Activated CD8-positive, alpha-beta T cell treated with anti-CD3 and anti-CD28 coated beads for 36 hours (primary cell): ENCODE results near the gene HACD3. TPM values are rescaled to one million over a fixed set of nuclear protein-coding genes. Genes with fewer than 3 reads are reported as not detected.

Experiments used
- ATAC-seq: fragments of 200-7000 bp; cut with Tn5 transposase; one replicate; pipeline ENCODE4 v1.10.0; 2021; ENCODE audit warnings: mild to moderate bottlenecking, moderate library complexity
- CTCF ChIA-PET: fragments of 350-600 bp; sonication (Branson Sonifier 250); formaldehyde crosslinking; loops from one replicate; lab custom pipeline; 2021; ENCODE audit warnings: antibody characterized with exemption; lab: Charles Lee
- POLR2A ChIA-PET: fragments of 350-600 bp; sonication (Branson Sonifier 250); formaldehyde crosslinking; loops from one replicate; lab custom pipeline; 2021; ENCODE audit warnings: antibody characterized with exemption; lab: Charles Lee
- DNase-seq: peaks from one replicate; pipeline ENCODE4 v3.0.0-alpha.2; 2020
- H3K27ac Mint-ChIP-seq: one replicate; pipeline ENCODE4 v1.8.0; 2021; ENCODE audit warnings: mild to moderate bottlenecking, mixed read lengths
- H3K27me3 Mint-ChIP-seq: one replicate; pipeline ENCODE4 v1.8.0; 2021; ENCODE audit warnings: mixed read lengths
- H3K36me3 Mint-ChIP-seq: one replicate; pipeline ENCODE4 v1.8.0; 2021; ENCODE audit warnings: low read depth, mixed read lengths
- H3K4me1 Mint-ChIP-seq: one replicate; pipeline ENCODE4 v1.8.0; 2021; ENCODE audit warnings: low read depth, mixed read lengths
- H3K4me3 Mint-ChIP-seq: one replicate; pipeline ENCODE4 v1.8.0; 2021; ENCODE audit warnings: mild to moderate bottlenecking, moderate library complexity, mixed read lengths
- H3K9me3 Mint-ChIP-seq: one replicate; pipeline ENCODE4 v1.8.0; 2021; ENCODE audit warnings: mixed read lengths
- intact Hi-C: fragments of 100-400 bp; cut with micrococcal nuclease; formaldehyde crosslinking; loops from one replicate; pipeline ENCODE4 v1.10.0; 2022
- total RNA-seq, 2 experiments: library from RNA; stranded (reverse); gene quantifications; one replicate each; pipeline ENCODE4 v1.2.3, GENCODE V29; 2021
- TF ChIP-seq, protein P1 (sequence below): fragments of 200-600 bp; IDR thresholded peaks from one replicate; pipeline ENCODE4 v1.8.0; 2022; ENCODE audit warnings: antibody characterized with exemption, mild to moderate bottlenecking

The HACD3 gene, protein sequence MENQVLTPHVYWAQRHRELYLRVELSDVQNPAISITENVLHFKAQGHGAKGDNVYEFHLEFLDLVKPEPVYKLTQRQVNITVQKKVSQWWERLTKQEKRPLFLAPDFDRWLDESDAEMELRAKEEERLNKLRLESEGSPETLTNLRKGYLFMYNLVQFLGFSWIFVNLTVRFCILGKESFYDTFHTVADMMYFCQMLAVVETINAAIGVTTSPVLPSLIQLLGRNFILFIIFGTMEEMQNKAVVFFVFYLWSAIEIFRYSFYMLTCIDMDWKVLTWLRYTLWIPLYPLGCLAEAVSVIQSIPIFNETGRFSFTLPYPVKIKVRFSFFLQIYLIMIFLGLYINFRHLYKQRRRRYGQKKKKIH
- total RNA-seq = 10 to 100 TPM; 30.2 to 32.5 TPM

DNA sequence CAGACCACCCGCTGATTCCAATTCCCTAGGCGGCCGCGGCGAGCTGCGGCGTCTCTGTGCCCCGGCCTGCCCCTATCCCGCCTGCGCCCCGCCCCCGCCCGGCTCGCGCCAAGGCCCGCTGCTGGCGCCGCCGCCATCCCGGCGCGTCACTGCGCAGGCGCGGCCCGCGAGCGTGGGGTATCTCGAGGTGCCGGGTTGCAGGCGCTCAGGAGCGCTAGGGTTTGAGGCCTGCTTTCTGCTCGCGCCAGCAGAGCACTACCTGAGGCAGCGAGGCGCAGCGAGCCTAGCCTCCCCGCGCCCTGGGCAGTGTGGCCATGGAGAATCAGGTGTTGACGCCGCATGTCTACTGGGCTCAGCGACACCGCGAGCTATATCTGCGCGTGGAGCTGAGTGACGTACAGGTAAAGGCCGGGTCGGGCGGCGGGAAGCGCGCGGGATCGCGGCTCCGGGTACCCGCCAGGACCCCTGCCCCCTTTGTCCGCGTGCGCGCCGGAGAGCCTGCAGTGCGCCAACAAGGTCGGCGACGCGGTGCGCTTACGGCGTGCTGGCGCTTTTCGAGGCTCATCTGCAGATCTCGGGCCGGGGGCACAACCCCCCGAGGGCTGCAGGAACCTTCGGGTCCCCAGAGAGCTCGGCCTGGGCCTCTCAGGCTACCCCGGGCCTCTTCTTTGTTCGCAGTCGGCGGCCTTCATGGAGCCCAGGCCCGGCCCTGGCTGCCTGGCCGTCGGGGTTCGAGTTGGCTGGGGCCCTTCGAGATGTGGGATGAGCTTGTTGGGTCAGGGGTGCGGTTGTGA lies at the start of gene HACD3:
Gene HACD3 (plus strand): TSS at position 146 of the 794 bp plus-strand sequence. CDS start 169 bp downstream, at position 315.
- peak; percentile 97 for ATAC-seq
- TF ChIP-seq, protein P1, sequence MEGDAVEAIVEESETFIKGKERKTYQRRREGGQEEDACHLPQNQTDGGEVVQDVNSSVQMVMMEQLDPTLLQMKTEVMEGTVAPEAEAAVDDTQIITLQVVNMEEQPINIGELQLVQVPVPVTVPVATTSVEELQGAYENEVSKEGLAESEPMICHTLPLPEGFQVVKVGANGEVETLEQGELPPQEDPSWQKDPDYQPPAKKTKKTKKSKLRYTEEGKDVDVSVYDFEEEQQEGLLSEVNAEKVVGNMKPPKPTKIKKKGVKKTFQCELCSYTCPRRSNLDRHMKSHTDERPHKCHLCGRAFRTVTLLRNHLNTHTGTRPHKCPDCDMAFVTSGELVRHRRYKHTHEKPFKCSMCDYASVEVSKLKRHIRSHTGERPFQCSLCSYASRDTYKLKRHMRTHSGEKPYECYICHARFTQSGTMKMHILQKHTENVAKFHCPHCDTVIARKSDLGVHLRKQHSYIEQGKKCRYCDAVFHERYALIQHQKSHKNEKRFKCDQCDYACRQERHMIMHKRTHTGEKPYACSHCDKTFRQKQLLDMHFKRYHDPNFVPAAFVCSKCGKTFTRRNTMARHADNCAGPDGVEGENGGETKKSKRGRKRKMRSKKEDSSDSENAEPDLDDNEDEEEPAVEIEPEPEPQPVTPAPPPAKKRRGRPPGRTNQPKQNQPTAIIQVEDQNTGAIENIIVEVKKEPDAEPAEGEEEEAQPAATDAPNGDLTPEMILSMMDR = no peak
- no peaks in the 10 kb centered on the region for H3K9me3 Mint-ChIP-seq

DNA sequence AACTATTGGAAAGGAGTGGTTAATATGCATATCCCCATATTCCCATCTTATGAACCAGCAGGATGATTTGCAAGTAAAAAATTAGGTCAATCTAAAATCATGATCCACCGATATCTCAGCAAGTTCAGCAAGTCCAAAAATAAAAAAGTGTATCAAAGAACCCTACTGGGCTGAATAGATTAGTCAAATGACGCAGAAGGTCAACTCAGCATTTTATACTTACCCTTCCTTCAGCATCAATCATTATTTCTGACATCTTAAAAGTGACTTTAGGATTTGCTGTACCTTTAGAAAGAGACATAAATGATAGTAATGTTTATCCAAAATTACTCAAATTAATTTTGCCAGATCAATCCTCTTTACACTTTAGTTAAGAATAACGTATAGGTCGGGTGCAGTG lies 45.4 kb upstream of the HACD3 start:
- CTCF ChIA-PET = no interaction called here
- Mint-ChIP-seq H3K9me3 (no peaks in the 10 kb centered on the region), H3K4me3 (no peak overlapping the region), H3K27ac (no peak overlapping the region), H3K36me3 (peaks cover 39% of the 10 kb centered on the region), H3K4me1 (no peaks in the 10 kb centered on the region), H3K27me3 (no peaks in the 10 kb centered on the region)
- DNase-seq (no peak), ATAC-seq (no peak)
- POLR2A ChIA-PET = no interaction called here
- TF ChIP-seq, protein P1 = no peak
- intact Hi-C loops = no loop called here

More for the DNA sequence above, at the start of gene HACD3:
- H3K27me3 Mint-ChIP-seq = no peaks in the 10 kb centered on the region
- H3K27ac Mint-ChIP-seq = peak within 1 kb of the TSS; percentile 85
- ChIA-PET CTCF (interaction anchor here (0.8 to 1.6 kb wide), 3 partner anchors 14 to 42 kb away, joined by 3 to 5 read pairs (median 3); no protein-coding TSS in a partner anchor), POLR2A (interaction anchor here (0.9 to 2.1 kb wide), 12 partner anchors 14 to 543 kb away, joined by 3 to 9 read pairs (median 3); partner anchors contain the start of genes INTS14 and RNU5B-1)
- intact Hi-C loops = no loop called here
- peak; percentile 91 for DNase-seq
- peaks cover 12% of the 10 kb centered on the region for H3K36me3 Mint-ChIP-seq
- peak within 1 kb of the TSS; percentile 82 for H3K4me3 Mint-ChIP-seq
- peaks cover 38% of the 10 kb centered on the region for H3K4me1 Mint-ChIP-seq

DNA sequence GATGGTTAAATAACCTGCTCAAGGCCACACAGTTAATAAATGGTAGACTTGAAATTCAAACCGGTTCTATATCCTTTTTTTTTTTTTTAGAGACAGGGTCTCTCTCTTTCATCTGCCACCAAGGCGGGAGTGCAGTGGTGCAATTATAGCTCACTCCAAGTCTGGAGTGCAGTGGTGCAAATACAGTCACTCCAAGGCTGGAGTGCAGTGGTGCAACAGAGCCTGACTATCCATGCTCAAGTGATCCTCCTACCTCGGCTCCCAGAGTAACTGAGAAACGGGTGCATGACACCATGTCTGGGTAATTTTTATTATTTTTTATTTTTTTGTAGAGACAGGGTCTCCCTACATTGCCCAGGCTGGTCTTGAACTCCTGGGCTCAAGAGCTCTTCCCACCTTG lies 36.2 kb upstream of the HACD3 start:
- ChIA-PET CTCF (no interaction called here), POLR2A (no interaction called here)
- H3K4me3 Mint-ChIP-seq = no peak overlapping the region
- H3K4me1 Mint-ChIP-seq = peaks cover 6% of the 10 kb centered on the region
- no peaks in the 10 kb centered on the region for H3K9me3 Mint-ChIP-seq
- DNase-seq (no peak), ATAC-seq (no peak)
- no peaks in the 10 kb centered on the region for H3K27me3 Mint-ChIP-seq
- no peak overlapping the region for H3K27ac Mint-ChIP-seq
- TF ChIP-seq, protein P1 = no peak
- intact Hi-C loops = no loop called here
- peaks cover 29% of the 10 kb centered on the region for H3K36me3 Mint-ChIP-seq

DNA sequence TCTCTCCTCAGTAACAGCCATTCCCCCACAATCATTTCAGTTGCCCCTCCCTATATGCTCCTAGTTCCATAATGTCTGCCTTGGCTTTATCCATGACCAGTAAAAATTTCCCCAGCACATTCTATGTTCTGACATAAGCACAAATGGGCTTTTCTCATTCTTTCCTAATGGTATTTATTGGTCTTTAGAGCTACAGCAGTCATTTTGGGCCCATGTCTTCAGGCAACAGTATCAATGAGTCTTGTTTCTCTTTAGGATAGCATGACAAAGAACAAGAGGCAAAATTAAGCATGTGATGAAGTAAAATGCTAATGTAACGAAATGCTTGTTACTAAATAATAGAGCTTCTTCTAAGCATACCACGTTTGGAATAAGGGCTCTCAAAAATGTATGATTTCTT lies 20.9 kb upstream of the HACD3 start:
- DNase-seq = no peak
- CTCF ChIA-PET = interaction anchor here (0.8 kb wide), 1 partner anchor 518 kb away, joined by 3 read pairs; no protein-coding TSS in a partner anchor
- no peak for ATAC-seq
- H3K36me3 Mint-ChIP-seq = peaks cover 29% of the 10 kb centered on the region
- no peaks in the 10 kb centered on the region for H3K9me3 Mint-ChIP-seq
- H3K4me3 Mint-ChIP-seq = no peak overlapping the region
- no peak overlapping the region for H3K27ac Mint-ChIP-seq
- POLR2A ChIA-PET = interaction anchor here (0.6 to 1.5 kb wide), 2 partner anchors 19 to 274 kb away, joined by 3 to 4 read pairs; no protein-coding TSS in a partner anchor
- TF ChIP-seq, protein P1 = no peak
- intact Hi-C loops = no loop called here
- H3K27me3 Mint-ChIP-seq = no peaks in the 10 kb centered on the region
- peaks cover 30% of the 10 kb centered on the region for H3K4me1 Mint-ChIP-seq
